Stomach (tissue), 9 donors: Measurements from ENCODE around the gene PHF21B. TPM values are rescaled to one million over a fixed set of nuclear protein-coding genes. Genes with fewer than 3 reads are reported as not detected.

Experiments used
- DNase-seq, 2 donors: peaks; one replicate each; pipeline versions ENCODE4 v3.0.0 to v3.0.0-alpha.2; 2013 to 2019
- H3K27ac ChIP-seq, 5 donors: fragments of 200-600 bp in 4 of 5; sonication (generic) in 4 of 5; one replicate each; pipeline ENCODE4 v1.5.1; 2013 to 2019; ENCODE audit warnings: mild to moderate bottlenecking in 1 of 5, moderate library complexity in 1 of 5
- H3K27me3 ChIP-seq, 3 donors: fragments of 200-600 bp; sonication (generic); one replicate each; pipeline ENCODE4 v1.5.1; 2017 to 2019; ENCODE audit warnings: mixed run types in 1 of 3
- H3K36me3 ChIP-seq, 4 donors: fragments of 200-600 bp; sonication (generic); 1 replicate in 3 of 4; 2 replicates in 1 of 4; pipeline ENCODE4 v1.5.1; 2016 to 2019
- H3K4me1 ChIP-seq, 4 donors: fragments of 200-600 bp; sonication (generic); one replicate each; pipeline ENCODE4 v1.5.1; 2016 to 2019
- H3K4me3 ChIP-seq, 4 donors: fragments of 200-600 bp; sonication (generic) in 3 of 4; one replicate each; pipeline ENCODE4 v1.5.1; 2016 to 2019; ENCODE audit warnings: mild to moderate bottlenecking in 1 of 4
- H3K9me3 ChIP-seq, 4 donors: fragments of 200-600 bp; sonication (generic); one replicate each; pipeline ENCODE4 v1.5.1; 2016 to 2019
- EP300 ChIP-seq: sonication (generic); formaldehyde crosslinking; IDR thresholded peaks from one replicate; pipeline ENCODE4 v1.6.1; 2017; ENCODE audit warnings: antibody characterized with exemption
- POLR2A ChIP-seq, 4 donors: fragments of 450-650 bp; IDR thresholded peaks; one replicate each; pipeline ENCODE4 v1.6.1; 2016; ENCODE audit warnings: antibody characterized with exemption in 4 of 4, control low read depth in 2 of 4, mild to moderate bottlenecking in 1 of 4, moderate library complexity in 1 of 4
- POLR2AphosphoS5 ChIP-seq, 3 donors: sonication (generic); formaldehyde crosslinking; IDR thresholded peaks; one replicate each; pipeline ENCODE4 v1.6.1; 2016; ENCODE audit warnings: antibody characterized with exemption in 3 of 3
- WGBS, 5 donors: extraction: QIAGEN DNeasy Blood & Tissue Kit in 3 of 5; methylation state at CpG; one replicate each; pipeline versions ENCODE4 v1.1.5 to v1.1.7; 2013 to 2018; 5-methylcytosine and 5-hydroxymethylcytosine counted together
- intact Hi-C: fragments of 100-400 bp; cut with DNase I; formaldehyde crosslinking; loops from one replicate; pipeline ENCODE4 v1.15.1; 2023; ENCODE audit warnings: low total_unique reads
- polyA plus RNA-seq, 3 donors: library from polyadenylated mRNA; stranded (reverse); fragments of 200-250 nt; gene quantifications; one replicate each; pipeline ENCODE4 v1.2.3, GENCODE V29; 2013
- total RNA-seq, 5 donors: library from RNA; depleted of rRNA; stranded (reverse); fragments of >200 nt; gene quantifications; one replicate each; pipeline versions ENCODE4 v1.1.0 to v1.2.3, GENCODE V29; 2014 to 2016
- TF ChIP-seq, protein P1 (sequence below), 7 experiments: fragments of 450-650 bp in 4 of 7; fragments of 200-600 bp in 3 of 7; sonication (generic) in 3 of 7; IDR thresholded peaks; one replicate each; pipeline ENCODE4 v1.5.1; 2016 to 2019; ENCODE audit warnings: antibody characterized with exemption in 7 of 7, control low read depth in 2 of 7, mild to moderate bottlenecking in 1 of 7
- donor health status: healthy with polysubstance abuse.
- donor health status: Bipolar disorder and iron deficiency.
- donor health status: healthy.

The PHF21B gene
- total and polyA plus RNA-seq, 8 donors, result 0.12 to 0.45 (median 0.26) TPM; not detected in 4

DNA sequence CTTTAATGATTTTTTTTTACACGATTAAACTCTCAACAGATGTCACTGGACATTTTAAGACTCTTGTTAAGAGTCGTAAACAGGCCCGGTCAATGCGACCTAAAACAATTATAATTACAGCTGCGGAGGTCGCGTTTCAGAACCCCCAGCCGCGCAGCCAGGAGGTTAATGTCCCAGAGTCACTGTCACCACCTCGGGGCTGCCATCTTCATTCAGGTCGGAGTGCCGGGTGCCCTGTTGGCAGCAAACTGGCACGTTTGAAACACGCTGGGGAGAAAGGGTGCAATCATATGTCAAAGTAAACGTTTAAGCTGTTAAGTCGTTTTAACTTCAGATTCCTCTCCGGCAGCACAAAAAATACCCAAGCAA is 711 bp upstream of the PHF21B start:
- Histone ChIP-seq H3K27ac (peak overlapping the region in 1 of 5 donors; percentile 64), H3K36me3 (no peaks in the 10 kb centered on the region), H3K27me3 (peaks cover 0 to 98% (median 68%) of the 10 kb centered on the region in 3 donors), H3K9me3 (no peaks in the 10 kb centered on the region), H3K4me3 (peak overlapping the region; percentile 51 to 70 (median 59)), H3K4me1 (peaks cover 36 to 52% (median 43%) of the 10 kb centered on the region in 4 donors)
- intact Hi-C loops, result no loop called here
- peak in 1 of 2 donors; percentile 18 for DNase-seq
- no peak for TF ChIP-seq EP300
- TF ChIP-seq, protein P1, sequence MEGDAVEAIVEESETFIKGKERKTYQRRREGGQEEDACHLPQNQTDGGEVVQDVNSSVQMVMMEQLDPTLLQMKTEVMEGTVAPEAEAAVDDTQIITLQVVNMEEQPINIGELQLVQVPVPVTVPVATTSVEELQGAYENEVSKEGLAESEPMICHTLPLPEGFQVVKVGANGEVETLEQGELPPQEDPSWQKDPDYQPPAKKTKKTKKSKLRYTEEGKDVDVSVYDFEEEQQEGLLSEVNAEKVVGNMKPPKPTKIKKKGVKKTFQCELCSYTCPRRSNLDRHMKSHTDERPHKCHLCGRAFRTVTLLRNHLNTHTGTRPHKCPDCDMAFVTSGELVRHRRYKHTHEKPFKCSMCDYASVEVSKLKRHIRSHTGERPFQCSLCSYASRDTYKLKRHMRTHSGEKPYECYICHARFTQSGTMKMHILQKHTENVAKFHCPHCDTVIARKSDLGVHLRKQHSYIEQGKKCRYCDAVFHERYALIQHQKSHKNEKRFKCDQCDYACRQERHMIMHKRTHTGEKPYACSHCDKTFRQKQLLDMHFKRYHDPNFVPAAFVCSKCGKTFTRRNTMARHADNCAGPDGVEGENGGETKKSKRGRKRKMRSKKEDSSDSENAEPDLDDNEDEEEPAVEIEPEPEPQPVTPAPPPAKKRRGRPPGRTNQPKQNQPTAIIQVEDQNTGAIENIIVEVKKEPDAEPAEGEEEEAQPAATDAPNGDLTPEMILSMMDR (IDR thresholded peaks at IDR 0.05), result no peak
- no peak for TF ChIP-seq POLR2AphosphoS5 (IDR thresholded peaks at IDR 0.05)
- TF ChIP-seq POLR2A (IDR thresholded peaks at IDR 0.05), result no peak
- WGBS, 5 donors, result 4 to 6% (median 5%) methylated on average over 17 of the region's 17 CpGs

DNA sequence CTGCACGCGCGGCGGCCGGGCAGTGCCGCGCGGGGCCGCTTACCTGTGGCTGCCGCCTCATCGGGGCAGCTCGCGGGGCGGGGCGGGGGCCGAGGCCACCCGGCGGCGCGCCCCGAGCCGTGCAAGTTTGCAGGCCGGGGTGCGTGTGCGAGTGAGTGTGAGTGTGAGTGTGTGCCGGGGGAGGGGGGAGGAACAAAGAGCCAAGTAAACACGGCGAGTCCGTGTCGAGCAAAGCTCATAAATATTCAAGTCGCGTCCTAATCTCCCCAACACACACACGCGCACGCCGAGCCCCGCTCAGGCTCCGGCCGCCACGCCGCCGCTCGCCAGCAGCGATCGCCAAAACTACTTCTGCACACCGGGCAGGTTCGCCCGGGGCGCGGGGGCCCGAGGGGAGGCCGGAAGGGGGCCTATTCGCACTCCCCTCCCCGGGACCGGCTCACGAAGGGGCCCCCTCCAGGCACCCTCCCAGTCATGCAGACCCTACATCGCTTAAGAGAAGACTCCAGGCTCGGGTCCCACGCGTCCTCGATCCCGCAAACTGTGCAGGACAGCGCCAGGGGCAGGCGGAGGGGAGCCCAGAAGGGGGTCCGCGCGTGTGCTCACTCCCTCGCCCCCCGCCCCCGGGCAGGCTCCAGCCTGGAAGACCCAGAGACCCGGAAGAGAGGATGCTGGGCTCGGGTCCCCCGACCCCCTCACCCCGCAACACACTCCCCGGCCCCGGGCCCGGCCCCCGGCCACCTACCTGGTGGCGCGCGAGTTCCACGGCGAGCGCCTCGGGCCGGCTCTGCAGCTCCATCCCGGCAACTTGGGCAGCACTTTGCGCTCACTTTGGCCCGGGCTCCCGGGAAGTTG is 827 bp downstream of the PHF21B start:
- Histone ChIP-seq H3K9me3 (no peaks in the 10 kb centered on the region), H3K4me1 (peaks cover 36 to 52% (median 43%) of the 10 kb centered on the region in 4 donors), H3K27ac (peak overlapping the region in 2 of 5 donors; percentile 14 to 87), H3K4me3 (peak overlapping the region; percentile 51 to 70 (median 59)), H3K36me3 (no peaks in the 10 kb centered on the region), H3K27me3 (peaks cover 0 to 98% (median 68%) of the 10 kb centered on the region in 3 donors)
- peak in 1 of 2 donors; percentile 44 for DNase-seq
- WGBS, 5 donors, result 0 to 2% (median 2%) methylated on average over 43 to 90 of the region's 90 CpGs
- intact Hi-C loops, result no loop called here
- TF ChIP-seq EP300 (no peak), POLR2A (IDR thresholded peaks at IDR 0.05) (no peak), POLR2AphosphoS5 (IDR thresholded peaks at IDR 0.05) (no peak)
- TF ChIP-seq, protein P1 (IDR thresholded peaks at IDR 0.05), result no peak

DNA sequence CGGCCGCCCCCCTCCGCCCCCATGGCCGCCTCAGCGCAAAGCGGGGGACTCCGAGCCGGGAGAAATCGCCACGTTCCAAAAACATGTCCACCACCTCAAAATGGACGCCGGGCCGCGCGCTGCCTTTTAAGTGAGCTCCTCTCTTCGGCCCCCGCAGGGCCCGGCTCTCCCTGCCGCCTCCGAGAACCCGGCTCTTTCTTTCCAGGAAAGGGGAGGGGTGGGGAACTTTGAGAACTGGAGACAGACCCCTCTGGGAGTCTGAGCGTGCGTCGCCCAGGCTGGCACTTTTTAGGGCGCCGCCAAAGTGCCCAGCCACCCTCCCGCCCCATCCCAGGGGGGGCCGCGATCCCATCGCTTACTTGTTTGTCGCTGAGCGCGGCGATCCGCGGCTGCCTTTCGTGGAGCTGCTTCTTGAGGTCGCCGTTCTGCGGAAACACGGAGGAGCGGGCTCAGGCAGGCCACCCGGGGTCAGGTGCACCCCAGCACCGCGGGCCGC is 1.6 kb downstream of the PHF21B start:
- peak overlapping the region in 4 of 5 donors; percentile 4 to 87 (median 53) for H3K27ac ChIP-seq
- H3K4me1 ChIP-seq, result peaks cover 36 to 52% (median 43%) of the 10 kb centered on the region in 4 donors
- H3K9me3 ChIP-seq, result no peaks in the 10 kb centered on the region
- peak in 1 of 2 donors; percentile 51 for DNase-seq
- peaks cover 0 to 91% (median 70%) of the 10 kb centered on the region in 3 donors for H3K27me3 ChIP-seq
- 0 to 3% (median 1%) methylated on average over 22 to 46 of the region's 46 CpGs for WGBS, 5 donors
- TF ChIP-seq, protein P1 (IDR thresholded peaks at IDR 0.05), result no peak
- H3K4me3 ChIP-seq, result peak overlapping the region; percentile 51 to 70 (median 59)
- intact Hi-C loops, result no loop called here
- no peaks in the 10 kb centered on the region for H3K36me3 ChIP-seq

DNA sequence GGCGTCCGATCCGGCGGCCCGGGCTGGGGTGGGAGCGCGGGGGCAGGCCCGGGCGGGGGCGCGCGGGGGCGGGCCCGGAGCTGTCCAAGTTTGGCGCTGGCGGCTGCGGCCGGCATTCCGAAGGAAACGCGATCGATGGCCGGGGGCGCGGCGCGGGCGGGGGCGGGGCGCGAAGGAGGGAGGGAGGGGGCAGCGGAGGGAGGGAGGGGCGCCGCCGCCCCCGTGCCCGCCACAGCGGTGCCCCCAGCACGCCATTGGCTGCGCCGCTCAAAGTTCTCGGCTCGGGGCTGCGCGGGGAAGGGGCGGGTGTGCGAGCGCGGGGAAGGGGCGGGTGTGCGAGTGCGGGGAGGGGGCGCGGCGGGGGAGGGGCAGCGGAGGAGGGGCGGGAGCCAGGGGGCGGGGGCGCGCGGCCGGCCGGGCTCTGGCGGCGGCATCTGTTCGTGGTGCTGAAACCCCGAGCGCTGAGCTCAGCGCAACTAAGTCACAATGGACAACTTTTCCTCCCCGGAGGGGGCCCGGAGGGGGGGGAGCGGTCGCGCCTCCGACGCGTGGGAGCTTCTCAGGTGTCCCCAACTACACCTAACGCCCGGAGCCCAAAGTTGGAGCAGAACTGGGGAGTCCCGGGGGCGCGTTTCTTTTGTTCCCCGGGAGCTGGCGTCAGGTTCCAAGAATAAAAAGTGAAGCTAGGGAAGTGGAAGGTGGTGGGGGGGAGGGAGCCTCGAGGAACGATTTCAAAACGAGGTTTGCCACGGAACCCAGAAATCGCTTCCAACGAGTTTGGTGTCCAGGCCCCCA is 2.2 kb downstream of the PHF21B start:
- DNase-seq, result peak in 1 of 2 donors; percentile 88
- Histone ChIP-seq H3K27me3 (peaks cover 0 to 89% (median 66%) of the 10 kb centered on the region in 3 donors), H3K36me3 (no peaks in the 10 kb centered on the region), H3K4me3 (peak overlapping the region; percentile 51 to 70 (median 59)), H3K9me3 (no peaks in the 10 kb centered on the region), H3K27ac (peak overlapping the region in 4 of 5 donors; percentile 4 to 87 (median 54)), H3K4me1 (peaks cover 36 to 52% (median 43%) of the 10 kb centered on the region in 4 donors)
- WGBS, 5 donors, result 0 to 2% (median 1%) methylated on average over 25 to 86 of the region's 90 CpGs
- intact Hi-C loops, result no loop called here
- TF ChIP-seq POLR2AphosphoS5 (IDR thresholded peaks at IDR 0.05) (no peak), POLR2A (IDR thresholded peaks at IDR 0.05) (no peak), EP300 (no peak)
